SJSA1 (cell line): Measurements from ENCODE around the gene TMOD4. TPM values are rescaled to one million over a fixed set of nuclear protein-coding genes. Genes with fewer than 3 reads are reported as not detected.

Experiments used
- DNase-seq, 2 experiments: peaks; one replicate each; pipeline ENCODE4 v3.0.0-alpha.2; 2015 to 2020; ENCODE audit warnings: low spot score in 2 of 2, low read depth in 1 of 2
- H3K27ac ChIP-seq: fragments of 250-450 bp; sonication (Bioruptor Pico); 2 replicates; pipeline ENCODE4 v1.5.1; 2020; ENCODE audit warnings: mild to moderate bottlenecking, moderate library complexity
- H3K27me3 ChIP-seq: fragments of 250-450 bp; sonication (Bioruptor Pico); replicated peaks from 2 replicates; pipeline ENCODE4 v1.5.1; 2020; ENCODE audit warnings: mild to moderate bottlenecking, moderate library complexity
- H3K36me3 ChIP-seq: fragments of 250-450 bp; sonication (Bioruptor Pico); 2 replicates; pipeline ENCODE4 v1.5.1; 2020; ENCODE audit warnings: mild to moderate bottlenecking
- H3K4me1 ChIP-seq: fragments of 250-450 bp; sonication (Bioruptor Pico); replicated peaks from 2 replicates; pipeline ENCODE4 v1.6.1; 2021; ENCODE audit warnings: mild to moderate bottlenecking
- H3K4me3 ChIP-seq: fragments of 250-450 bp; sonication (Bioruptor Pico); 2 replicates; pipeline ENCODE4 v1.5.1; 2020; ENCODE audit warnings: mild to moderate bottlenecking
- H3K9me3 ChIP-seq: fragments of 250-450 bp; sonication (Bioruptor Pico); replicated peaks from 2 replicates; pipeline ENCODE4 v1.5.1; 2020; ENCODE audit warnings: mild to moderate bottlenecking
- total RNA-seq: library from RNA; depleted of rRNA; stranded (reverse); fragments of >200 nt; shearing (Covaris generic); gene quantifications from 2 replicates; pipeline ENCODE4 v1.2.3, GENCODE V29; 2014

Gene TMOD4
- total RNA-seq, 1 experiment from 2014 or later = 1.2 TPM

DNA sequence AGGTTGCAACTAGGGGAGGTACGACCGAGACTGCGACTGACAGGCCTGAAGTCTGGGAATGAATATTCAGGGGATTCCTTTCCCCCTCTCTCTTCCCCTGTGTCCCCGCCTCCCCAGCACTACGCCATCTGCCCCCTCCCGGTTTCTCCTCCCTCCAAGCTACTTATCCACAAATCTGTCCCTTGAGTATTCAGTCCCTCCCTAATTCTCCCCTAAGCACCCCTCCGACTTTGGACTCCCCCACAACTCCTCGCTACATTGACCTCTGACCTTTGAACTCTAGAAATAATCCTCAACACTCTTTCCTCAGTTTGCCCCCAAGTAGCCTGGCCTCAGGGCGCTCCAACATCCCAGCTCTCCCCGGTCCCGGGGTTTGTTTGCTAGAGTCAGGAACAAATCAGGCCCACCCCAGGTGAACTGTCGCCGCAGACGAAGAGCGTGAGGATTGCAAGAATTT is 10.5 kb downstream of the TMOD4 start:
- peaks cover 53% of the 10 kb centered on the region for H3K36me3 ChIP-seq
- peaks cover 19% of the 10 kb centered on the region for H3K4me1 ChIP-seq
- H3K9me3 ChIP-seq = no peaks in the 10 kb centered on the region
- DNase-seq = no peak
- H3K27ac ChIP-seq = peak overlapping the region; percentile 25; the same call in 1 of the 2 replicates
- H3K4me3 ChIP-seq = peak overlapping the region; percentile 51
- H3K27me3 ChIP-seq = no peaks in the 10 kb centered on the region

GRCh38 chr1:151164732-151165280 is 11.0 kb downstream of the TMOD4 start:
- peaks cover 50% of the 10 kb centered on the region for H3K36me3 ChIP-seq
- DNase-seq = no peak
- no peaks in the 10 kb centered on the region for H3K27me3 ChIP-seq
- H3K4me3 ChIP-seq = peak overlapping the region; percentile 51
- H3K9me3 ChIP-seq = no peaks in the 10 kb centered on the region
- H3K27ac ChIP-seq = no peak overlapping the region
- H3K4me1 ChIP-seq = peaks cover 19% of the 10 kb centered on the region

GRCh38 chr1:151159373-151159772 is 16.4 kb downstream of the TMOD4 start:
- Histone ChIP-seq H3K9me3 (no peaks in the 10 kb centered on the region), H3K4me1 (peaks cover 3% of the 10 kb centered on the region), H3K4me3 (no peak overlapping the region), H3K27me3 (no peaks in the 10 kb centered on the region), H3K27ac (no peak overlapping the region), H3K36me3 (peaks cover 45% of the 10 kb centered on the region)
- no peak for DNase-seq

- no peak overlapping the region for H3K4me3 ChIP-seq
- H3K4me1 ChIP-seq = no peaks in the 10 kb centered on the region
- H3K27me3 ChIP-seq = no peaks in the 10 kb centered on the region
- peaks cover 41% of the 10 kb centered on the region for H3K36me3 ChIP-seq
- no peak overlapping the region for H3K27ac ChIP-seq
- no peak for DNase-seq
- H3K9me3 ChIP-seq = no peaks in the 10 kb centered on the region
These were observed 17.0 kb downstream of the TMOD4 start for GRCh38 chr1:151158751-151159251.

DNA sequence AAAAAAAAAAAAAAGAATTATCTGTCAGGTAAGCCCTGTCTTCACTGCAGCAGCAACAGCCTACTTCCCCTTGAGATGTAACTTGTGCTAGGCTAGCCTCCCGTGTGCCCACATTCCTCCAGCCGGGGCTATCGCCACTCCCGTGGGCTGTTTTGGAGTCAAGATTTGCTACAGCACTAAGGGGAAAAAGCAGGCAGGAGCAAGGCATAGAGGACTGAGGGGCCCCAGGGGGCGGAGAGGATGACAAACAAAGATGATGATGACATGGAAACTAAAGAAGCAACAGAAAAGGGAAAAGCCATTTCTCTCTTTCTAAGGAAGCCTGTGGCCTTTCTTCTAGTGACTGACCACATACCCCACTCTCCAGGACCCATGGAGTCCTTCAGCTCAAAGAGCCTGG is 17.5 kb downstream of the TMOD4 start:
- Histone ChIP-seq H3K9me3 (no peaks in the 10 kb centered on the region), H3K36me3 (peaks cover 41% of the 10 kb centered on the region), H3K4me3 (no peak overlapping the region), H3K27ac (no peak overlapping the region), H3K27me3 (no peaks in the 10 kb centered on the region), H3K4me1 (no peaks in the 10 kb centered on the region)
- no peak for DNase-seq

- peaks cover 41% of the 10 kb centered on the region for H3K36me3 ChIP-seq
- H3K27me3 ChIP-seq = no peaks in the 10 kb centered on the region
- no peaks in the 10 kb centered on the region for H3K9me3 ChIP-seq
- no peak for DNase-seq
- H3K27ac ChIP-seq = no peak overlapping the region
- H3K4me3 ChIP-seq = no peak overlapping the region
- no peaks in the 10 kb centered on the region for H3K4me1 ChIP-seq
These were observed 18.7 kb downstream of the TMOD4 start for GRCh38 chr1:151157067-151157531.

GRCh38 chr1:151156515-151156819 is 19.3 kb downstream of the TMOD4 start, which contains the start of gene TNFAIP8L2:
TSS of gene TNFAIP8L2 (plus strand) at chr1:151156649. CDS start at chr1:151158698, 2,049 bp downstream.
- H3K9me3 ChIP-seq = no peaks in the 10 kb centered on the region
- H3K27ac ChIP-seq = no peak within 1 kb of the TSS
- H3K4me1 ChIP-seq = no peaks in the 10 kb centered on the region
- no peak for DNase-seq
- H3K4me3 ChIP-seq = no peak within 1 kb of the TSS
- H3K27me3 ChIP-seq = no peaks in the 10 kb centered on the region
- H3K36me3 ChIP-seq = peaks cover 38% of the 10 kb centered on the region

GRCh38 chr1:151147665-151148064 is 28.1 kb downstream of the TMOD4 start:
- Histone ChIP-seq H3K9me3 (no peaks in the 10 kb centered on the region), H3K27ac (no peak overlapping the region), H3K36me3 (no peaks in the 10 kb centered on the region), H3K4me3 (no peak overlapping the region), H3K4me1 (peaks cover 16% of the 10 kb centered on the region), H3K27me3 (no peaks in the 10 kb centered on the region)
- DNase-seq = peak in 1 of 2 experiments; percentile 7

GRCh38 chr1:151147132-151147503 is 28.7 kb downstream of the TMOD4 start:
- Histone ChIP-seq H3K9me3 (no peaks in the 10 kb centered on the region), H3K27ac (no peak overlapping the region), H3K27me3 (no peaks in the 10 kb centered on the region), H3K36me3 (no peaks in the 10 kb centered on the region), H3K4me3 (peak overlapping the region; percentile 45), H3K4me1 (peaks cover 16% of the 10 kb centered on the region)
- DNase-seq = no peak

- Histone ChIP-seq H3K4me1 (peaks cover 16% of the 10 kb centered on the region), H3K27ac (no peak within 1 kb of the TSS), H3K27me3 (no peaks in the 10 kb centered on the region), H3K9me3 (no peaks in the 10 kb centered on the region), H3K4me3 (peak within 1 kb of the TSS; percentile 45), H3K36me3 (no peaks in the 10 kb centered on the region)
- peak; percentile 91 to 95 for DNase-seq
These were observed 29.2 kb downstream of the TMOD4 start, which contains the start of gene SEMA6C for GRCh38 chr1:151146412-151147131. TSS of gene SEMA6C (minus strand) at chr1:151146631. CDS start at chr1:151142621, 4,010 bp downstream.

- no peak overlapping the region for H3K27ac ChIP-seq
- no peaks in the 10 kb centered on the region for H3K9me3 ChIP-seq
- H3K4me1 ChIP-seq = peaks cover 16% of the 10 kb centered on the region
- DNase-seq = no peak
- H3K27me3 ChIP-seq = no peaks in the 10 kb centered on the region
- H3K36me3 ChIP-seq = no peaks in the 10 kb centered on the region
- H3K4me3 ChIP-seq = peak overlapping the region; percentile 45
These were observed 29.7 kb downstream of the TMOD4 start for GRCh38 chr1:151146072-151146411.

- DNase-seq = no peak
- peak overlapping the region; percentile 45; the same call in 1 of the 2 replicates for H3K4me3 ChIP-seq
These were observed 30.3 kb downstream of the TMOD4 start for GRCh38 chr1:151145304-151146071.

GRCh38 chr1:151144474-151145303 is 31.1 kb downstream of the TMOD4 start:
- no peak overlapping the region for H3K27ac ChIP-seq
- no peaks in the 10 kb centered on the region for H3K27me3 ChIP-seq
- H3K36me3 ChIP-seq = no peaks in the 10 kb centered on the region
- no peak for DNase-seq
- peaks cover 16% of the 10 kb centered on the region for H3K4me1 ChIP-seq
- no peaks in the 10 kb centered on the region for H3K9me3 ChIP-seq
- H3K4me3 ChIP-seq = no peak overlapping the region

More at GRCh38 chr1:151145304-151146071, 30.3 kb downstream of the TMOD4 start:
- Histone ChIP-seq H3K4me1 (peaks cover 16% of the 10 kb centered on the region), H3K27ac (no peak overlapping the region), H3K9me3 (no peaks in the 10 kb centered on the region), H3K36me3 (no peaks in the 10 kb centered on the region), H3K27me3 (no peaks in the 10 kb centered on the region)
